Astrocyte of the cerebellum (primary cell): ENCODE data around the gene AFAP1.

Experiments
- DNase-seq: peaks from one replicate; pipeline ENCODE4 v3.0.0-alpha.2; 2011; ENCODE audit warnings: low read depth
- H3K4me3 ChIP-seq: 2 replicates; pipeline ENCODE4 v1.5.1; 2011; ENCODE audit warnings: mild to moderate bottlenecking, low read depth, low read length, moderate library complexity
- CTCF ChIP-seq: IDR thresholded peaks from 2 replicates; pipeline ENCODE4 v1.5.1; 2012; ENCODE audit warnings: low read length, low read depth, moderate library complexity, mild to moderate bottlenecking; ENCODE audit errors: missing control alignments
- in situ Hi-C: cut with HindIII; loops from 2 replicates; pipeline ENCODE4 v1.10.0; 2017; ENCODE audit warnings: low sequenced_read_pairs

The AFAP1 gene

DNA sequence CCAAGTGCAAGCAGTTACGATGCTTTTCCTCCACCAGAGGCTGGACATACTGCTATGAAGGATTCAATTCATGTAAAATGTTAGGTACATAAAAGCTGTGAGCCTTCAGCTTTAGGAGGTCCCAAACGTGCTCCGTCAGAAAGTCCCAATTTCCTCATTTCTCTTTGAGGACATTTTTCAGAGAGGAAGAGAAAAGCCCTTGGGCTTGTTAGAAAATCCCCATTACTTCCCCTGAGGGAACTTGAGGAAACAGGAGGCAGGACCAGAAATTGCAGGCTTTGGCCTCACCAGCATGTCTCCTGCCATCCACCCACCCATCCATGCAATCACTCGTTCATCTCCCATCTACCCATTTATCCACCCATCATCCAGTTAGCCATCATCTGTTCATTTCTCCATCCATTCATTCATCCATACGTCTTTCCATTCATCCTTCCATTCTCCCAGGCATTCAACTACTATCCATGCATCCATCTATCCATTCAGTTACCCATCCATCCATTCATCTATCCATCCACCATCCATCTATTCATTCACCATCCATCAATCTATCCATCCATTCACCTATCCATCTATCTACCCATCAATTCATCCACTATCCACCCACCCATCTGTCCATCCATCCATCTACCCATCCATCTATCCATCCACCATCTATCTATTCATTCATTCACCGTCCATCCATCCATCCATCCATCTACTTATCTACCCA lies 223.5 kb downstream of the AFAP1 start:
- in situ Hi-C loops = no loop called here
- TF ChIP-seq CTCF = no peak
- no peak for DNase-seq

DNA sequence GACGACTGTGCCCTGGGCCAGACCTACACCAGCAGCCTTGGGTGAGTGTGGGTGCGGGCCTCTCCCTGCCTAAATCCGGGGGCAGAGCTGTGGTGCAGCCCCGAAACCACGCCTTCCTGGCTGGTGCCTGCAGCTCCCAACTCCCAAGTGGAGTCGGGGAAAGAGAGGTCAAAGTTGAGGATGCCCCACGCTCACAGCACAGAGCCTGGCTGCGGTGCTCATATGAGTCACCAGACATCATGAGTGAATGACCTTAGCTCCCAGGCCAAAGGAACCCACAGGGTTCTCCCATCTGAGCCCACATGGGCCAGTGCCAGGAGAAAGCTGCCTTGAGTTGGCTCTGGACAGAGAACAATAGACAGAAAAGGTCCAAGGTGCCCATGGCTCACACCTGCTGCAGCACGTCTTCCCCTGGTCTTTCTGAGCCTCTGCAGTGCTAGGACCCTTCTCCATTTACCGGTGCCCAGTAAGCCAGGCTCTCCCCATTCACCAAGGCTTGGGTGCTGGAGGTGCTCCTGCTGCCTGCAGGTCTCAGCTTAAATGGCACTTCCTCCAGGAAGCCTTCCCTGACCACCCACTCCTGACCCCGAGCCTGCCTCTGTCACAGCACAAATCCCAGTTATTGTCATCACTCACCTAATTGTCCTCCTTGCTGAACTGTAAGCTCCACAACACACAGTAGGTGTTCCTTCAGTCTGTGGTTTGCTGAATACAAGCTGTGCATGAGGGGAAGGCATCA lies 224.2 kb downstream of the AFAP1 start:
- H3K4me3 ChIP-seq = no peak overlapping the region
- in situ Hi-C loops = no loop called here
- TF ChIP-seq CTCF = no peak
- DNase-seq = no peak

More for the DNA sequence above, 223.5 kb downstream of the AFAP1 start:
- H3K4me3 ChIP-seq = no peak overlapping the region

GRCh38 chr4:7714738-7715137 lies 224.9 kb downstream of the AFAP1 start:
- no peak for TF ChIP-seq CTCF
- in situ Hi-C loops = no loop called here
- no peak for DNase-seq
- no peak overlapping the region for H3K4me3 ChIP-seq

DNA sequence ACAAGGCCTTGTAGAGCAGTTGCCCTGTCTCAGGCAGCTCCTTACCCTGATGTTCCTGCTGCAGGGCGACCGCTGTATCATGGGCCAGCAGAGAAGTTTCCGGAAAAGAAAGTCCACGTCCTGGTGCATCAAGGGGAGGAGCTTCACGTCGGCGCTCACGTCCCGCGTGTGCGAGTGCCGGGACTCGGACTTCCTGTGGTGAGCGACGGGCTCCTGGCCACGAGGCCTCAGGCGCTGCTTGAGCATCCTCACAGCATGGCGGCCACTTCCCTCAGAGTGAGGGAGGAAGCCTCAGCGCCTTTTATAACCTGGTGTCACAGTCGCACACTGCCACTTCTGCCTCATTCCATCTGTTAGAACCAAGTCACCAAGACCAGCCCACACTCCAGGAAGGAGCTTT lies 225.5 kb downstream of the AFAP1 start:
- in situ Hi-C loops = no loop called here
- no peak for TF ChIP-seq CTCF
- DNase-seq = no peak

DNA sequence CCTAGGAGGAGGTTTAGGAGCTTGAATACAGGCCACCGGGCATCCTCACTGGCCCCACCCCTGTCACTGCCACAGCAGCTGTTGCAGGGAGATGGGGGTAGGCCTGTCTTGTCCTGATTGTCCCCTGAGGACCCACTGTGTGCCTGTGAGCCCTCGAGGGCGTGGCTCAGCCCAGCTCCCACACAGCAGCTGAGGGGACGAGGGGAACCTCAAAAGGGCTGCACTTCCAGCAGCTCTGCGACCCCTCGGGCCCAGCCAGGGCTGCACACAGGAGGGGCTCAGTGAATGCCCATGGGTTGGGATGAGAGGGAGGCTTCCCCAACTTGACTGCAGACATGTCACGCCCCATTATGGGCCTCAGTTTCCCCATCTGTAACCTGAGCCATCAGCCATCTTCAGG lies 225.9 kb downstream of the AFAP1 start:
- in situ Hi-C loops = no loop called here
- no peak for DNase-seq
- TF ChIP-seq CTCF = no peak
- H3K4me3 ChIP-seq = no peak overlapping the region

More for the DNA sequence above, 225.5 kb downstream of the AFAP1 start:
- H3K4me3 ChIP-seq = no peak overlapping the region

DNA sequence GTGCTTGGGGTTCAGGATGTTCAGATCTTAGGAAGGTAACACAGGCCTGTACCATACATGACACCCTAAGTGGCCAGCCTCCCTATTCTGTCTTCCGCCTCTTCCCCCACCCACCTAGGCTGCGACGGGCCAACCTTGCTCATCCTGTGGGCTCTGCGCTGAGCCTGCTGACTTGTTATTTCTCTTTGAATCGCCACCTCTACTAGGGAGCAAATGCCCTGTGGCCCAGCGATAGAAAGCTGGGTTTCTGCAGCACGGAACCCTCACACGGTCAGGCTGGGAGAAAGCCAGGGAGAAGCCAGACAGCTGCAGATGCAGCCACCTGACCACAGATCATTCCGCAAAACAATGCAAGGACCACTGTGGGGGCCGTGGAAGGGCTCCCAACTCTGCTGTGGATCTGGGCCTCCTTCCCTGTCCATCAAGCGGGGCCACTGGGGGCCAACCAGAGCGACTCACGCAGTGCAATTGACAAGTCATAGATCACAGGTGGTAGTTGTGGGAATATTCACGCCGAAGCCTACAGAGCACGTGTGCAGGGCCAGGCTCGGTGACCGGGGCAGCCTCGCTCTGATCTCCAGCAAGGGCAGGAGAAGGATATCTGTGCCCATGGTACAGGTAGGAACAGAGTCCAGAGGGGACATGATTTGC lies 227.5 kb downstream of the AFAP1 start:
- no peak overlapping the region for H3K4me3 ChIP-seq
- TF ChIP-seq CTCF = no peak
- in situ Hi-C loops = no loop called here
- DNase-seq = no peak
